DND-41 (cell line): Measurements from ENCODE around the gene NEK2.

Experiments used
- ATAC-seq: fragments of 200-7000 bp; cut with Tn5 transposase; 3 replicates; pipeline ENCODE4 v1.9.1; 2021; ENCODE audit warnings: low read depth; ENCODE audit not compliant: insufficient read depth
- DNase-seq: peaks from one replicate; pipeline ENCODE4 v3.0.0-alpha.2; 2020
- H2AFZ ChIP-seq: 2 replicates; pipeline ENCODE4 v1.6.0; 2012; ENCODE audit warnings: low read depth, low read length
- H3K27ac ChIP-seq: 2 replicates; pipeline ENCODE4 v1.5.1; 2012; ENCODE audit warnings: low read length, inconsistent platforms
- H3K27me3 ChIP-seq: fragments of 200-600 bp; sonication (generic); 2 replicates; pipeline ENCODE4 v1.6.0; 2012; ENCODE audit warnings: low read length, mild to moderate bottlenecking, inconsistent platforms; ENCODE audit not compliant: insufficient read depth, poor library complexity
- H3K36me3 ChIP-seq: 2 replicates; pipeline ENCODE4 v1.5.1; 2012; ENCODE audit warnings: low read length, inconsistent platforms; ENCODE audit not compliant: insufficient read depth
- H3K4me1 ChIP-seq: 2 replicates; pipeline ENCODE4 v1.5.1; 2012; ENCODE audit warnings: mild to moderate bottlenecking, low read length; ENCODE audit not compliant: insufficient read depth
- H3K4me2 ChIP-seq: 2 replicates; pipeline ENCODE4 v1.6.0; 2012; ENCODE audit warnings: mild to moderate bottlenecking, moderate library complexity, low read length, inconsistent platforms; ENCODE audit not compliant: insufficient read depth
- H3K4me3 ChIP-seq, 2 experiments: fragments of 200-600 bp in 1 of 2; shearing (Covaris generic) in 1 of 2; 2 replicates each; pipeline ENCODE4 v1.5.1; 2012 to 2016; ENCODE audit warnings: inconsistent platforms in 2 of 2, low read length in 2 of 2, mild to moderate bottlenecking in 2 of 2, low read depth in 1 of 2, moderate library complexity in 1 of 2
- H3K79me2 ChIP-seq: 2 replicates; pipeline ENCODE4 v1.6.0; 2012; ENCODE audit warnings: low read length, inconsistent platforms; ENCODE audit not compliant: insufficient read depth
- H3K9ac ChIP-seq: 2 replicates; pipeline ENCODE4 v1.6.0; 2012; ENCODE audit warnings: low read depth, mild to moderate bottlenecking, inconsistent platforms, low read length, moderate library complexity
- H3K9me3 ChIP-seq: 2 replicates; pipeline ENCODE4 v1.5.1; 2012; ENCODE audit warnings: low read length, moderate library complexity, mild to moderate bottlenecking, inconsistent platforms; ENCODE audit not compliant: insufficient read depth, severe bottlenecking
- H4K20me1 ChIP-seq: 2 replicates; pipeline ENCODE4 v1.6.0; 2012; ENCODE audit warnings: low read length; ENCODE audit not compliant: insufficient read depth
- CTCF ChIP-seq: IDR thresholded peaks from 2 replicates; pipeline ENCODE4 v1.5.1; 2012; ENCODE audit warnings: borderline replicate concordance, low read length, moderate library complexity, mild to moderate bottlenecking; ENCODE audit not compliant: poor library complexity, severe bottlenecking; ENCODE audit errors: extremely low read depth
- EZH2 ChIP-seq: IDR thresholded peaks from 3 replicates; pipeline ENCODE4 v1.6.1; 2012; ENCODE audit warnings: borderline replicate concordance, low read depth, mild to moderate bottlenecking, moderate library complexity, low read length, inconsistent platforms; ENCODE audit not compliant: severe bottlenecking

Gene NEK2

GRCh38 chr1:211650904-211651303 is 24.5 kb downstream of the NEK2 start:
- ATAC-seq, result no peak
- H2AFZ ChIP-seq, result no peak overlapping the region
- H3K4me2 ChIP-seq, result no peak overlapping the region
- no peak overlapping the region for H3K4me3 ChIP-seq
- H3K27ac ChIP-seq, result no peak overlapping the region
- no peaks in the 10 kb centered on the region for H3K36me3 ChIP-seq
- TF ChIP-seq EZH2 (no peak), CTCF (no peak)
- no peaks in the 10 kb centered on the region for H3K4me1 ChIP-seq
- no peaks in the 10 kb centered on the region for H4K20me1 ChIP-seq
- H3K9me3 ChIP-seq, result no peaks in the 10 kb centered on the region
- no peak for DNase-seq
- no peak overlapping the region for H3K9ac ChIP-seq
- no peaks in the 10 kb centered on the region for H3K79me2 ChIP-seq
- H3K27me3 ChIP-seq, result peaks cover 21% of the 10 kb centered on the region

- DNase-seq, result no peak
- no peak overlapping the region for H3K27ac ChIP-seq
These were observed 26.2 kb downstream of the NEK2 start for GRCh38 chr1:211648980-211649934.

GRCh38 chr1:211648336-211648735 is 27.1 kb downstream of the NEK2 start:
- no peaks in the 10 kb centered on the region for H4K20me1 ChIP-seq
- H3K4me2 ChIP-seq, result no peak overlapping the region
- no peak overlapping the region for H3K27ac ChIP-seq
- H3K9ac ChIP-seq, result no peak overlapping the region
- H3K9me3 ChIP-seq, result no peaks in the 10 kb centered on the region
- no peak for DNase-seq
- ATAC-seq, result no peak
- no peak overlapping the region for H3K4me3 ChIP-seq
- H3K79me2 ChIP-seq, result no peaks in the 10 kb centered on the region
- H2AFZ ChIP-seq, result no peak overlapping the region
- H3K4me1 ChIP-seq, result peaks cover 6% of the 10 kb centered on the region; the same call in 1 of the 2 replicates
- H3K27me3 ChIP-seq, result peaks cover 21% of the 10 kb centered on the region
- no peaks in the 10 kb centered on the region for H3K36me3 ChIP-seq
- no peak for TF ChIP-seq CTCF
- TF ChIP-seq EZH2, result no peak

More at GRCh38 chr1:211648980-211649934, 26.2 kb downstream of the NEK2 start:
- no peaks in the 10 kb centered on the region for H3K36me3 ChIP-seq
- peaks cover 21% of the 10 kb centered on the region for H3K27me3 ChIP-seq
- no peak overlapping the region for H3K9ac ChIP-seq
- H2AFZ ChIP-seq, result no peak overlapping the region
- no peaks in the 10 kb centered on the region for H3K4me1 ChIP-seq
- no peak overlapping the region for H3K4me3 ChIP-seq
- H3K9me3 ChIP-seq, result no peaks in the 10 kb centered on the region
- H4K20me1 ChIP-seq, result no peaks in the 10 kb centered on the region
- TF ChIP-seq EZH2, result no peak
- no peaks in the 10 kb centered on the region for H3K79me2 ChIP-seq
- no peak overlapping the region for H3K4me2 ChIP-seq
- ATAC-seq, result no peak

- H3K4me3 ChIP-seq, result no peak overlapping the region
- DNase-seq (no peak), ATAC-seq (no peak)
- no peak overlapping the region for H3K9ac ChIP-seq
- H2AFZ ChIP-seq, result no peak overlapping the region
- TF ChIP-seq CTCF (no peak), EZH2 (no peak)
- peaks cover 6% of the 10 kb centered on the region; the same call in 1 of the 2 replicates for H3K4me1 ChIP-seq
- H3K27me3 ChIP-seq, result peaks cover 21% of the 10 kb centered on the region
- H3K79me2 ChIP-seq, result no peaks in the 10 kb centered on the region
- no peak overlapping the region for H3K27ac ChIP-seq
- no peaks in the 10 kb centered on the region for H3K9me3 ChIP-seq
- no peak overlapping the region for H3K4me2 ChIP-seq
- no peaks in the 10 kb centered on the region for H4K20me1 ChIP-seq
- no peaks in the 10 kb centered on the region for H3K36me3 ChIP-seq
These were observed 27.7 kb downstream of the NEK2 start for GRCh38 chr1:211647711-211648121.
